Activated T-cell treated with anti-CD3 and anti-CD28 coated beads, Interleukin-2, amount 50 U/mL, for 24 hours (primary cell): Measurements from ENCODE around the gene HOXA13.
A peak's percentile ranks its signal among the peaks of the same experiment; 100 is the strongest.

Experiments used
- DNase-seq: peaks from one replicate; pipeline ENCODE4 v3.0.0-alpha.2; 2020
- H3K27ac Mint-ChIP-seq: 2 replicates; pipeline ENCODE4 v1.8.0; 2020; ENCODE audit warnings: mild to moderate bottlenecking, mixed read lengths
- H3K27me3 Mint-ChIP-seq: 2 replicates; pipeline ENCODE4 v1.8.0; 2020; ENCODE audit warnings: mixed read lengths
- H3K36me3 Mint-ChIP-seq: 2 replicates; pipeline ENCODE4 v1.8.0; 2020; ENCODE audit warnings: low read depth, mixed read lengths
- H3K4me1 Mint-ChIP-seq: 2 replicates; pipeline ENCODE4 v1.8.0; 2020; ENCODE audit warnings: low read depth, mixed read lengths
- H3K4me3 Mint-ChIP-seq: 2 replicates; pipeline ENCODE4 v1.8.0; 2020; ENCODE audit warnings: mild to moderate bottlenecking, moderate library complexity, mixed read lengths
- H3K9me3 Mint-ChIP-seq: 2 replicates; pipeline ENCODE4 v1.8.0; 2020; ENCODE audit warnings: mixed read lengths

The HOXA13 gene

DNA sequence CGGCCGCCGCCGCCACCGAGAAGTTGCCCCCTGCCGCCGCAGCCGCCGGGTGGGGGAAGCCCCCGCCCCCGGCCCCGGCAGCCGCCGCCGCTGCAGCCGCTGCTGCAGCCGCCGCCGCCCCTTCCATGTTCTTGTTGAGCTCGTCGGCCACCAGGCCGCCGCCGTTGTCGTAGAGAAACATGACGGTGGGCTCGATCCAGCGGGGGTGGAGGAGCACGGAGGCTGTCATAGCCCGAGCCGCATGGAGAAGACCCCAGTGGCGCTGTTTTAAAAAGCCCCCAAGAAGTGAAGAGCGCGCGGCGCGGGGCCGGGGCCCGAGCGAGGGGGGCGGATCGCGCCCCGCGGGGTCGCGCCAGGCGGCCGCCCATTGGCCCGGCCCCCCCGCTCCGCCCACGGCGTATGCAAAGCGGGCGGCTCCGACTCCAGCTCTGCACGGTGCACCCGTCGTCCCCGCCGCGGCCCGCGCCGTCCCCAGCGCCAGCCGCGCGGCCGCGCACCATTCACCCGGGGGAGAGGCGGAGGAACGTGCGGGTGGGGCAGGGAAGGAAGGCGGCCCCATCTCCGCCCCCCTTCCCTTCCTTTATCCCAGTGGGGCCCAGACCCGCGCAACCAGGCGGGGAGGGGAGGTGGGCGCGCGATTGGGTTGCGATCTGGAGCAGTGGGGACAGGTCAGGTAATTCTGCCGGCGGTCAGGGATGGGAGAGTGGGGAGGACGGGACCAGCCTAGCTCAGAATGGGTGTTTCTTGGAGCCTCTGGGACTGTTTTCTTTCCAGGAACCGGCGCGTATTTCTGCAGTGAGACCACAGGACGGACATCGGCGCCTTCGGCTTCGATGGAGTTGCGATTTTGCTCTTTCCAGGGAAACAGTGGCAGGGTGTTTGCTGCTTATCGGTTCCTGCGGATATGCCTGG is at the start of gene HOXA13:
TSS of gene HOXA13 (minus strand) at position 243 of the 912 bp plus-strand sequence. CDS start at position 229, 14 bp downstream.
- H3K9me3 Mint-ChIP-seq: no peaks in the 10 kb centered on the region
- no peaks in the 10 kb centered on the region for H3K36me3 Mint-ChIP-seq
- peak; percentile 52 for DNase-seq
- H3K27me3 Mint-ChIP-seq: peaks cover 88% of the 10 kb centered on the region
- H3K27ac Mint-ChIP-seq: peak within 1 kb of the TSS; percentile 69
- H3K4me1 Mint-ChIP-seq: peaks cover 31% of the 10 kb centered on the region
- peak within 1 kb of the TSS; percentile 72 for H3K4me3 Mint-ChIP-seq

- Mint-ChIP-seq H3K4me1 (peaks cover 28% of the 10 kb centered on the region), H3K4me3 (no peak overlapping the region), H3K36me3 (no peaks in the 10 kb centered on the region), H3K27me3 (peaks cover 97% of the 10 kb centered on the region), H3K9me3 (no peaks in the 10 kb centered on the region), H3K27ac (no peak overlapping the region)
- no peak for DNase-seq
Observed at GRCh38 chr7:27248911-27249723, 49.2 kb upstream of the HOXA13 start.

DNA sequence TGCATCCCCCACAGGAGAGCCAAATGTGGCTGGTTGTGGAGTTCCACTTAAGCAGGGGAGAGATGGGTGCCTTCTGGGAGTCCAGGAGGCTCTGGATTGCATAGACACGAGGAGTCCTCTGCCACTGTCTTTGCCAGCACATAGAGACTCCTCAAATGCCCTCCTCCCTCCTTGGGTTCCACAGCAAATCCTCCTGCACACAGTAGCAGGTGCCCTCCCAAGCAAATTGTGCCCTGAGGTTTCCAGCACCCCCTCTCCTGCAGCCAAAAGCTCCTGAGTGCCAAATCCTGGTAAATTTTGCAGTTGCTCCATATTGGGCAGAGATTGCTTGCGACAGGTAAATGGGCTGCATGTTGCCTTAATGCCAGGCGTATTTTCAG is 48.5 kb upstream of the HOXA13 start:
- H3K27me3 Mint-ChIP-seq: peaks cover 97% of the 10 kb centered on the region
- no peak overlapping the region for H3K4me3 Mint-ChIP-seq
- DNase-seq: no peak
- peaks cover 33% of the 10 kb centered on the region for H3K4me1 Mint-ChIP-seq
- H3K27ac Mint-ChIP-seq: no peak overlapping the region
- H3K36me3 Mint-ChIP-seq: no peaks in the 10 kb centered on the region
- no peaks in the 10 kb centered on the region for H3K9me3 Mint-ChIP-seq

DNA sequence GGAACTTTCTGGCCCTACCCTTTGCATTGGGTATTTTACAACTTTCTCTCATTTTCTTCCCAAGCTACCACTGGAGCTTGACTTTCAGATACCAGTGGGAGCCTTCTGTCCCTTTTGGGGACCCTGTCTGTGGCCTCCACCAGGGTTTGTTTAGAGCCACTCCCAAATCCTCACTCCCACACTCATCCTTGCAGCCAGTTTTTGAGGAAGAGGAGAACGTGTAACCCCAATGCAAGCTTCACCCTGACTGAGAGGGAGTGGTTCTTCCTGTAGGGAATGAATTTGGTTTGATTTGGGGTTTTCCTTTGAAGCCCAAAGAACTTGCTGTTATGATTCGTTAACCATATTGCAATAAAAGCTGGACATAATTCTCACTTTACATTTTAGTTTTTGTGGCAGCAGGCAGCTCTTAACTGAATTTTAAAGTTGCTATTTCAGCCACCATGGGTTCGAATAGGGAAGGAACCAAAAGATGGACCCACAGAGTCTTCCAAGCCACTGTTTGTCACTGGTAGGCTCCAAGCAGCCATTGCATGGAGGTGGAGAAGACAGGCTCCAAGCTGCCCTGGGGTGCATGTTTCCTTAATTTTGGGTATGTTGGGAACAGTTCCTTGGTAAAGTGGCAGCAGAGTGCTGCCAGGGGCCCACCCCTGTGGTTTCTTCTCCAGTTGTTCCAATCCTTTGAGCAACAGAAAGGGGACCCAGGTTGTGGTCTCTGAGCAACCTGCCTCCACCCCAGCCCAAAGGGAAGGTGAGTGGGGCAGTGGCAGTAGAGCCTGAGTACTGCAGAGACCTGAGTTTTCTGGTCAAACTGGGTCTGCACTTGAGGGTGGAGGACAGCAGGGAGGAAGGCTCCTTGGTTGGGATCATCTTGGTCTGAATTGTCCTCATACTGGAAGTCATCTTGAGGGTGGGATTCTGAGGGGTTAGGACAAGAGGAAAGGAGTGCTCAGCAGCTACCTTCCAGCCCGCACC is 47.8 kb upstream of the HOXA13 start:
- Mint-ChIP-seq H3K4me3 (no peak overlapping the region), H3K27me3 (peaks cover 93% of the 10 kb centered on the region), H3K36me3 (no peaks in the 10 kb centered on the region), H3K9me3 (no peaks in the 10 kb centered on the region), H3K27ac (no peak overlapping the region), H3K4me1 (peaks cover 35% of the 10 kb centered on the region)
- DNase-seq: no peak

DNA sequence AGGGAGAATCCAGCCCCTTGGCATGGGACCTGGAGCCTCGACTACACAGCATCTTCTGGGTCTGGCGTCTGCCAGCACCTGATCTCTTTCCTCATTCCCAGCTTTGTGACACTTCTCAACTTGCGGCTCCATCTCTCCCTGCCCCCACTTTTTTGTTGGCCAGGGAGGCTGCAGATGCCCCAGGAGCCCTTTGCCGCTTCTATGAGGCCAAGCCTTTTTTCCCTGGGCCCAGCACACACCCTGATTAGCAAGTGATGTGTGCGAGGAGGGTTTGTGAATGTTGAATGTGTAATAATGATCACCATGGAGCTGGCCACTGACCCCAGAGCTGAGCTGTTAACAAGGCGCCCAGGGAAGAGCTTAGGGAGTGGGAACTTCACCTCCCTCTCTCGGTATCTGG is 47.1 kb upstream of the HOXA13 start:
- Mint-ChIP-seq H3K4me1 (peaks cover 38% of the 10 kb centered on the region), H3K4me3 (no peak overlapping the region), H3K27me3 (peaks cover 93% of the 10 kb centered on the region), H3K27ac (no peak overlapping the region), H3K9me3 (no peaks in the 10 kb centered on the region), H3K36me3 (no peaks in the 10 kb centered on the region)
- DNase-seq: no peak

DNA sequence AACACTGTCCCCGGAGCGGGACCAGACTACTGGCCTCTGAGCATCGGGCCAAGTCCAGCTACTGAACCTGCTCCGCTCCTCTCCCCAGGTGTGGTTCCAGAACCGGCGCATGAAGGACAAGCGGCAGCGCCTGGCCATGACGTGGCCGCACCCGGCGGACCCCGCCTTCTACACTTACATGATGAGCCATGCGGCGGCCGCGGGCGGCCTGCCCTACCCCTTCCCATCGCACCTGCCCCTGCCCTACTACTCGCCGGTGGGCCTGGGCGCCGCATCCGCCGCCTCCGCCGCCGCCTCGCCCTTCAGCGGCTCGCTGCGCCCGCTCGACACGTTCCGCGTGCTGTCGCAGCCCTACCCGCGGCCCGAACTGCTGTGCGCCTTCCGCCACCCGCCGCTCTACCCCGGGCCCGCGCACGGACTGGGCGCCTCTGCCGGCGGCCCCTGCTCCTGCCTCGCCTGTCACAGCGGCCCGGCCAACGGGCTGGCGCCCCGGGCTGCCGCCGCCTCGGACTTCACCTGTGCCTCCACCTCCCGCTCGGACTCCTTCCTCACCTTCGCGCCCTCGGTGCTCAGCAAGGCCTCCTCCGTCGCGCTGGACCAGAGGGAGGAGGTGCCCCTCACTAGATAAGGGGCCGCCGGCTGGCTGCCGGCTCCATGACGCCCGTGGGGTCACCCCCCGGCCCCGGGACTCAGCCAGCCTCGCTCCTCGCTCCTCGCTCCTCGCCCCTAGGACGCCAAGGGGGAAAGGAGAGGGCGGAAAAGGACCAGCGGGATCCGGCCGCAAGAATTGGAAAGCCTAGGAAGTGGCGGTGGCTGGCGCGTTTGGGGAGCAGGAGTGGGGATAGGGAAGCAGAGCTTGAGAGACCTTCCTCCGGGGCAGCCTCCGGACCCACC is 46.2 kb upstream of the HOXA13 start:
- Mint-ChIP-seq H3K36me3 (no peaks in the 10 kb centered on the region), H3K27me3 (peaks cover 97% of the 10 kb centered on the region), H3K27ac (no peak overlapping the region), H3K9me3 (no peaks in the 10 kb centered on the region), H3K4me3 (no peak overlapping the region), H3K4me1 (peaks cover 33% of the 10 kb centered on the region)
- DNase-seq: peak; percentile 42

DNA sequence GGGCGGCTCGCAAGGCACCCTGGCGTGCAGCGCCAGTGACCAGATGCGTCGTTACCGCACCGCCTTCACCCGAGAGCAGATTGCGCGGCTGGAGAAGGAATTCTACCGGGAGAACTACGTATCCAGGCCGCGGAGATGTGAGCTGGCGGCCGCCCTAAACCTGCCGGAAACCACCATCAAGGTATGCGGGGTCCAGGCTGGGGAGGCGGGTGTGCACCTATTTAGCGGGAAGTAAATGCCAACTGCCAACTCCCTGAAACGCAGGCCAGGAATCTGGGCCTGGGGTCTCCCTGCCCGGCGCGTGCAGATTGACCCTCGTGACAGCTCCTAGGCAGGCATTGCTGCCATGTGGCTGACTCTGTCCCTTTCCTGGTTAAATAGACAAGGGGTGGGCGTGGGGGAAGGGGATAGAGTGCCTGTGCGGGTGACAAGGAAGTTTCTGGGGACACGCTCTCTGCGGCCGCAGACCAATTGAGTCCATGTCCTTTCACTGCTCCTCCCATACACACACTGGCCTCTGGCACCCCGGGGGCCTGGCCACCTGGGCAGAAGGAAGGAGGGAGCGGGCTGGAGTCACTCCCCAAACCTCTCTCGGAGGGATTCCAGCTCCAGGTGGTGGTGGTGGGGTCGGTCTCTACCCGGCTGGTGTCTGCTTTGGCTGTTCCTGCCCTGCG is 45.4 kb upstream of the HOXA13 start:
- H3K4me3 Mint-ChIP-seq: no peak overlapping the region
- peak overlapping the region; percentile 53 for H3K27ac Mint-ChIP-seq
- no peaks in the 10 kb centered on the region for H3K36me3 Mint-ChIP-seq
- DNase-seq: no peak
- peaks cover 31% of the 10 kb centered on the region for H3K4me1 Mint-ChIP-seq
- no peaks in the 10 kb centered on the region for H3K9me3 Mint-ChIP-seq
- peaks cover 97% of the 10 kb centered on the region for H3K27me3 Mint-ChIP-seq

GRCh38 chr7:27244488-27245123 is 44.7 kb upstream of the HOXA13 start:
- H3K9me3 Mint-ChIP-seq: no peaks in the 10 kb centered on the region
- H3K4me3 Mint-ChIP-seq: no peak overlapping the region
- H3K4me1 Mint-ChIP-seq: peaks cover 32% of the 10 kb centered on the region
- H3K27me3 Mint-ChIP-seq: peaks cover 96% of the 10 kb centered on the region
- peak; percentile 36 for DNase-seq
- H3K27ac Mint-ChIP-seq: peak overlapping the region; percentile 53
- H3K36me3 Mint-ChIP-seq: no peaks in the 10 kb centered on the region

- H3K36me3 Mint-ChIP-seq: no peaks in the 10 kb centered on the region
- peak overlapping the region; percentile 31 for H3K4me3 Mint-ChIP-seq
- peak overlapping the region; percentile 67 for H3K27ac Mint-ChIP-seq
- peaks cover 35% of the 10 kb centered on the region for H3K4me1 Mint-ChIP-seq
- DNase-seq: no peak
- no peaks in the 10 kb centered on the region for H3K9me3 Mint-ChIP-seq
- H3K27me3 Mint-ChIP-seq: peaks cover 94% of the 10 kb centered on the region
Observed at GRCh38 chr7:27243340-27244163, 43.7 kb upstream of the HOXA13 start.

GRCh38 chr7:27242555-27243339 is 42.9 kb upstream of the HOXA13 start, which contains the start of gene EVX1:
EVX1 (plus strand) TSS chr7:27242802; CDS start chr7:27243031, 229 bp downstream.
- H3K4me1 Mint-ChIP-seq: peaks cover 35% of the 10 kb centered on the region
- H3K27me3 Mint-ChIP-seq: peaks cover 94% of the 10 kb centered on the region
- peak within 1 kb of the TSS; percentile 51 for H3K4me3 Mint-ChIP-seq
- H3K27ac Mint-ChIP-seq: peak within 1 kb of the TSS; percentile 67
- no peaks in the 10 kb centered on the region for H3K36me3 Mint-ChIP-seq
- DNase-seq: peak; percentile 52
- no peaks in the 10 kb centered on the region for H3K9me3 Mint-ChIP-seq

GRCh38 chr7:27242154-27242553 is 42.3 kb upstream of the HOXA13 start:
- Mint-ChIP-seq H3K4me3 (peak overlapping the region; percentile 51), H3K36me3 (no peaks in the 10 kb centered on the region), H3K9me3 (no peaks in the 10 kb centered on the region), H3K27ac (peak overlapping the region; percentile 58), H3K27me3 (peaks cover 94% of the 10 kb centered on the region), H3K4me1 (peaks cover 35% of the 10 kb centered on the region)
- DNase-seq: no peak
